Stimulated activated CD4-positive, alpha-beta T cell treated with anti-CD3 and anti-CD28 coated beads, Interleukin-15, amount 100 ng/mL, for 1 hour (primary cell): Measurements from ENCODE around the gene TCAP.

ENCODE experiments used
- DNase-seq, 2 donors: peaks; one replicate each; pipeline ENCODE4 v3.0.0-alpha.2; 2020; ENCODE audit warnings: low read depth in 1 of 2, low spot score in 1 of 2

The TCAP gene

GRCh38 chr17:39664581-39665561 is at the start of gene TCAP:
TCAP (plus strand) TSS chr17:39665349; CDS start chr17:39665360, 11 bp downstream.
- no peak for DNase-seq

GRCh38 chr17:39615434-39615833 is 49.7 kb upstream of the TCAP start:
- no peak for DNase-seq

GRCh38 chr17:39617100-39617445 is 48.1 kb upstream of the TCAP start:
- DNase-seq: no peak

GRCh38 chr17:39617446-39618245 is 47.5 kb upstream of the TCAP start:
- peak; percentile 19 to 44 for DNase-seq

GRCh38 chr17:39618246-39618913 is 46.8 kb upstream of the TCAP start:
- no peak for DNase-seq

GRCh38 chr17:39618956-39619785 is 46.0 kb upstream of the TCAP start:
- no peak for DNase-seq

- no peak for DNase-seq
Measured at GRCh38 chr17:39619786-39620101, 45.4 kb upstream of the TCAP start.

- DNase-seq: peak; percentile 80 to 83
Measured at GRCh38 chr17:39621523-39622379, 43.4 kb upstream of the TCAP start.

- DNase-seq: no peak
Measured at GRCh38 chr17:39622380-39623006, 42.7 kb upstream of the TCAP start.

GRCh38 chr17:39623356-39623950 is 41.7 kb upstream of the TCAP start:
- peak; percentile 71 to 83 for DNase-seq

- DNase-seq: no peak
Measured at GRCh38 chr17:39624313-39624712, 40.8 kb upstream of the TCAP start.

- no peak for DNase-seq
Measured at GRCh38 chr17:39625198-39625785, 39.9 kb upstream of the TCAP start.

- DNase-seq: no peak
Measured at GRCh38 chr17:39626171-39627046, 38.7 kb upstream of the TCAP start, which contains the start of gene PPP1R1B. PPP1R1B (plus strand) TSS chr17:39626952; CDS start chr17:39627393, 441 bp downstream.

- no peak for DNase-seq
Measured at GRCh38 chr17:39627047-39627711, 38.0 kb upstream of the TCAP start.

- no peak for DNase-seq
Measured at GRCh38 chr17:39627712-39628516, 37.2 kb upstream of the TCAP start.
